Iris pigment epithelial cell (primary cell): Measurements from ENCODE around the gene SGO2.
"Not testable (repeated sequence)": the region's sequence is repeated elsewhere in the genome, so short reads cannot be mapped to it uniquely, and the experiment has no call there.

Experiments used
- DNase-seq: peaks from one replicate; pipeline ENCODE4 v3.0.0-alpha.2; 2011; ENCODE audit warnings: low read depth

SGO2 gene

DNA sequence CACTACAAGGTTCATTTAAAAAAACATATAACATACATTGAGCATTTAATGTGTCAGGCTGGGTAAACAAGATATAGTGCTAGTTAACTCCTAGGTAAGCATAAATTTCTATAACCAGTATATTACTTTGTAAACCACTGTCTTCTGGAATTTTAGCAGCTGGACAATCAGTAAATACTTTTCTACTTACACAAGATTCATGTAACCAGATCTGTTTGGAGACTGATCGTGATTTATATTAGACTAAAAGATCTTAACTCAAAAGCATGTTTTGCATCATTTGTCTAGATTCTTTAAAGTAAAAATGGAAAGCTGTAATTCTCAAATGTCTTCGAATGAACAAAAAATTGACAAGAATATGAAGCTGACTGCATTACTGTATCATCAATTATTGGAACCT lies 941 bp upstream of the SGO2 start:
- DNase-seq: peak; percentile 11

- DNase-seq: no peak
Measured at GRCh38 chr2:200525551-200525881, 491 bp upstream of the SGO2 start.

GRCh38 chr2:200528228-200528627 lies 2.2 kb downstream of the SGO2 start:
- DNase-seq: no peak

GRCh38 chr2:200533754-200534153 lies 7.7 kb downstream of the SGO2 start:
- DNase-seq: no peak

- peak; percentile 14 for DNase-seq
Measured at GRCh38 chr2:200534572-200534971, 8.6 kb downstream of the SGO2 start.

- no peak for DNase-seq
Measured at GRCh38 chr2:200538139-200538538, 12.1 kb downstream of the SGO2 start.

DNA sequence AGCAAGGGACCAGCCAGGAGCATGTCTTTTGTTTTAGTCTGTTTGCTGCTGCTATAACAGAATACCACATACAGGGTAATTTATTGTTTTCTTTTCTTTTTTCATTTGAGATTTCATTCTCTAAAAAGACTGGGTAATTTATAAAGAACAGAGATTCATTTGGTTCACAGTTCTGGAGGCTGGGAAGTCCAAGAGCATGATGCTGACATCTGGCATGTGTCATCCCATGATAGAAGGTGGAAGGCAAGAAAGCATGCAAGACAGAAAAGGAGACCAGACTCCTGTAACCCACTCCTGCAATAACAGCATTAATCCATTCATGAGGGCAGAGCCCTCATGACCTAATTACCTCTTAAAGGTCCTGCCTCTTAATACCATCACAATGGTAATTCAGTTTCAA lies 14.8 kb downstream of the SGO2 start:
- DNase-seq: no peak

- not testable (repeated sequence) for DNase-seq
Measured at GRCh38 chr2:200566596-200566995, 40.6 kb downstream of the SGO2 start.

DNA sequence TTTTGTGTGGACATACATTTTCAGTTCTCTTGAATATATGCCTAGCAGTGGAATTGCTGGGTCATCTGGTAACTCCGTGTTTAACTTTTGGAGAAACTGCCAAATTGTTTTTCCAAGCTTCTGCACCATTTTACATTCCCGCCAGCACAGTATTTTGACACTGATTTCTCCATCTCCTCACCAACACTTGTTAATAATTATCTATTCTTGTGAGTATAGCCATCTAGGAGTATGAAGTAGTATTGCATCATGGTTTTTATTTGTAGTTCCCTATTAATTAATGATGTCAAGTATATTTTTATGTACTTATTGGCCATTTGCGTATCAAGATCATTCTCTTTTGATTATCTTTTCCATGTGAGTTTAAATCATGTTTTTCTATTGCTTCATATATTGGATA lies 41.9 kb downstream of the SGO2 start:
- DNase-seq: no peak

GRCh38 chr2:200575957-200576356 lies 50.0 kb downstream of the SGO2 start:
- peak; percentile 24 for DNase-seq

GRCh38 chr2:200577027-200577426 lies 51.0 kb downstream of the SGO2 start:
- DNase-seq: no peak

DNA sequence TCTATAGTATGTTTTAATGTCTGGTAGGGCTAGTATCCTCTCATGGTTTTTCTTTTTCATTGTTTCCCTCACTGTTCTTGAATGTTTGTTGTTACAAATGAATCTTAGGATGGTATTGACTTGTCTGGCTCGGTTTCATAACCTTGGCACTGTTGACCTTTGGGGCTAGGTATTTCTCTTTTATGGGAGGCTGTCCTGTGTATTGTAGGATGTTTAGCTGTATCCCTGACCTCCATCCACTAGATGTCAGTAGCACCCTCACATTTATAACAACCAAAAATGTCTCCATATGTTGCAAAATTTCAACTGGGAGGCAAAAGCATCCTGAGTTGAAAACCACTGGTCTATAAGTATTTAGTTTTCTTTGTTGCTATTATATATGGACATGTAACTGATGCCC lies 52.8 kb downstream of the SGO2 start:
- peak; percentile 60 for DNase-seq

DNA sequence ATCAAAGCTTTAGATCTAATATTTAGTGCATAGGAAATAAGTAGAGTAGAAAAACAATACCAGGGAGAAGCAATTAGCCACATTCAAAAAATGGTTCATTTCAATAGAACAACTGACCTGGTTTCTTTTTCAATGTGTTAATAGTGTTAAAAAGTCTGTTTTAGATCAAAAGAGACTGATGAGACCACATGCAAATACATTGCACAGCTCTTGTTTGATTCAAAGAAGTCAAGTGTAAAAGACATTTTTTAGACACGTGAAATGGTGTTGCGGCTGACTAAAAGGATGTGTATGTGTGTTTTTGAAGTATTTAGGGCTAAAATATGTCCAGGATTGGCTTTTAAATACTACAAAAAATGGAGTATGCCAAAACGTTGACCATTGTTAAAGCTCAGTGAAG lies 58.6 kb downstream of the SGO2 start:
- DNase-seq: no peak

DNA sequence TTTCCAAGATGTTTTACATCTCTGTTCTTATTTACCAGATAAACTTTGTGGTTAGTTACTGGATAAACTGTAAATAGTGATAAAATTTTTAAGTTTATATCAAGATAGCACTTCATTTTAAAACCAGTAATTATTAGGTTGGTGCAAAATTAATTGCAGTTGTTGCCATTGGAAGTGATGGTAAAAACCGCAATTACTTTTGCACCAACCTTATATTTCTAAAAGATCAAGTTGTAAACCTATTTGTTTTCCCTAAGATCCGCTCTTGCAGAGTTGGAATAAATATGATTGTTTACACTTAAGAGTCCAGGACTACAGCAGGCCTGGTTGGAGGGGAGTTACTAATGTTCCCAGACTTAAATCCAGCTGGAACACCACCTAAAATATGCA lies 59.3 kb downstream of the SGO2 start:
- no peak for DNase-seq

- peak; percentile 51 for DNase-seq
Measured at GRCh38 chr2:200585730-200586643, 60.0 kb downstream of the SGO2 start, which contains the start of gene AOX1. AOX1 (plus strand) TSS chr2:200586014; CDS start chr2:200586109, 95 bp downstream.

DNA sequence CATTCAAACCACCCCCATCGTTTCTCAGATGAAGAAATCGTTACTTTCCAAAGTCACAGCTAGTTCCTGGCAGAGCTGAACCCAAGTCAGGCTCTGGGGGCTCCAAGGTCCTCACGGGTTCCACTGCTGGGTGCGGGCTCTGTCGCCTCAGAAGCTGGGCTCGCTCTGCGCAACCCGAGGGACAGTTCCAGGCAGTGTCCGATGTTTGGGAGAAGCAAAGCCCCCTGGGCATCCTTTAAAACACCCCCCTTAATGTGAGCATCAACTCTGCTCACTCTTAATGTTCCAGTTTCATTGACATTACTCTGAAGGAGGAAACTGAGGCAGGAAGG lies 60.6 kb downstream of the SGO2 start:
- DNase-seq: no peak

DNA sequence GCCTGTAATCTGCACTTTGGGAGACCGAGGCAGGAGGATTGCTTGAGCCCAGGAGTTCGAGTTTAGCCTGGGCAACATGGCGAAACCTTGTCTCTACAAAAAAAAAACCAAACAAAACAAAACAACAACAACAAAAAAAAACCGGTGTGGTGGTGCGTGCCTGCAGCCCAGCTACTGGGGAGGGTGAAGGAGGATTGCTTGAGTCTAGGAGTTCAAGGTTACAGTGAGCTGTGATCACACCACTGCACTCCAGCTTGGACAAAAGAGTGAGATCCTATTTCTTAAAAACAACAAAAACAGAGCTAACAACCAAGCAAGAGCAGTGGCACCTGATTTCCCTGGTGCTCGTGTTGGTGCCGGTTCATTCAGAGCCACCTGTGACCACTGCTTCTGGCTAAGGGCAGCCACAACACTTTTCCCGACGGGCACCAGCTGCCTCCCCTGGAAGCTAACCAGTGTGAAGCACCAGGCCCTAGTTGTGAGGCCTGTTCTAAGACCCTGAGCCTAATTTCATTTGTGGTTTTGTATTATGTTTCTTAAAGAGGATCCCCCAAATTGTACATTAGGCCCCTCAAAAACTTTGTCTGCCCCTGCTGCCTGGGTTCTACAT lies 61.1 kb downstream of the SGO2 start:
- DNase-seq: no peak

- DNase-seq: no peak
Measured at GRCh38 chr2:200588076-200588678, 62.2 kb downstream of the SGO2 start.

GRCh38 chr2:200590090-200590489 lies 64.1 kb downstream of the SGO2 start:
- peak; percentile 41 for DNase-seq

- no peak for DNase-seq
Measured at GRCh38 chr2:200591308-200591707, 65.3 kb downstream of the SGO2 start.

GRCh38 chr2:200592406-200593075 lies 66.5 kb downstream of the SGO2 start:
- DNase-seq: peak; percentile 70

- no peak for DNase-seq
Measured at GRCh38 chr2:200593905-200594304, 67.9 kb downstream of the SGO2 start.

DNA sequence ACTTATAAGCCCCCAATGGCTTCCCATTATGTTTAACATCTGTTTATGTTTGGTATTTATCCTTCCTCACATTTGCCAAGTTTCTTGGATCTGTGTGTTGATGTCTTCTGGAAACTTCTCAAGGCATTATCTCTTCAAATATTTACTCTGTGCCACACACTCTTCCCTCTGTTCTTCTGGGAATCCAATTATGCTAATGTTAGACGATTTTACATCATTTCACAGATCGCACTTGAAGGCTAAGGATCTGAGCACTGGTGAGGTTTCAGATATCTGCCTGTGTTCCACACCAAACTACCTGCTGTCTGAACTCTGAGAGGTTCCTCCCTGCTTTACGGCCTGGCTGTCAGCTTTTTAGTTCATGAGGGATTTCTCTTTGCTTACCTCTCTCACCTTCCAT lies 69.9 kb downstream of the SGO2 start:
- no peak for DNase-seq
